ENCODE measurements around the gene SPTBN2.

DNA sequence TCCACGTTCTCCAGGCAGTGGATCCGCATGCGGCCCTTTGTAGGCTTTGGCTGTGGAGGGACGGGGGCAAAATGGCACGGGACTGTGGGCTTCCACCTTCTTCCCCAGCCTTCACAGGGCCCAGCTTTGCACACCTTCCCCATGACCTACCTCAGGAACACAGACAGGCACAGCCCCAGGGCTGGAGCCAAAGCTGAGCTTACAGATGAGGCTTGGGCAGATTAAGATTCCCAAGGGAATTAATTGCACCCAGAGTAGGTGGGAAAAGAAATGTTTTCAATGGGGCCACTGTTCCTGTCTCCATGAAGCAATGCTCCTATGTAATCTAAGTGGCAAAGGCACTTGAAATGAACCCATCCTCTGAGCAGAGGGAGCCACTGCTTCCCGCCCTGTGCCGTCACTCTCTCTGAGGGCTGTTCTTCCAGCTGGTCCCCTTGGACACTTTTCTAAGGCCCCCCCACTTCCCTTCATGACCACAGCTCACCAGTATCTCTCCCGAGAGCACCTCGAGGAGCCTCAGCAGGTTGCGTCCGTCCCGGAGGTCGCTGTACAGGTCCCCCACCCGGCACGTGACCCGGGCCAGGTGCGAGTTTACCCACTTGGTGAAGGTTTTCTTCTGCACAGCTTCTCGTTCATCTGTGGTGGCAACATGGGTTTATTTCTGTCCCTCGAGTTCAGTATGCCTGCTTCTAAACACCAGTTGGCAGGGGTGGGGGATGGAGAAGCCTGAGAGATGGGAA, 13.5 kb downstream of the SPTBN2 start:
- no peak for TF ChIP-seq POLR2A (IDR thresholded peaks at IDR 0.05)
- TF ChIP-seq, protein P1, sequence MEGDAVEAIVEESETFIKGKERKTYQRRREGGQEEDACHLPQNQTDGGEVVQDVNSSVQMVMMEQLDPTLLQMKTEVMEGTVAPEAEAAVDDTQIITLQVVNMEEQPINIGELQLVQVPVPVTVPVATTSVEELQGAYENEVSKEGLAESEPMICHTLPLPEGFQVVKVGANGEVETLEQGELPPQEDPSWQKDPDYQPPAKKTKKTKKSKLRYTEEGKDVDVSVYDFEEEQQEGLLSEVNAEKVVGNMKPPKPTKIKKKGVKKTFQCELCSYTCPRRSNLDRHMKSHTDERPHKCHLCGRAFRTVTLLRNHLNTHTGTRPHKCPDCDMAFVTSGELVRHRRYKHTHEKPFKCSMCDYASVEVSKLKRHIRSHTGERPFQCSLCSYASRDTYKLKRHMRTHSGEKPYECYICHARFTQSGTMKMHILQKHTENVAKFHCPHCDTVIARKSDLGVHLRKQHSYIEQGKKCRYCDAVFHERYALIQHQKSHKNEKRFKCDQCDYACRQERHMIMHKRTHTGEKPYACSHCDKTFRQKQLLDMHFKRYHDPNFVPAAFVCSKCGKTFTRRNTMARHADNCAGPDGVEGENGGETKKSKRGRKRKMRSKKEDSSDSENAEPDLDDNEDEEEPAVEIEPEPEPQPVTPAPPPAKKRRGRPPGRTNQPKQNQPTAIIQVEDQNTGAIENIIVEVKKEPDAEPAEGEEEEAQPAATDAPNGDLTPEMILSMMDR (IDR thresholded peaks at IDR 0.05) = no peak

Data from Peyer's patch (tissue), 4 donors.